Liver (tissue), 3 donors: ENCODE data around the gene NUB1.

Experiments used
- FOXA1 ChIP-seq: IDR thresholded peaks from 2 replicates; pipeline ENCODE4 v1.6.1; 2016; ENCODE audit warnings: antibody characterized with exemption
- HNF4A ChIP-seq, 2 donors: conservative IDR thresholded peaks; 2 replicates each; pipeline ENCODE4 v1.6.1; 2016; ENCODE audit warnings: antibody characterized with exemption in 2 of 2, mild to moderate bottlenecking in 2 of 2
- JUND ChIP-seq, 2 donors: IDR thresholded peaks; 2 replicates each; pipeline ENCODE4 v1.6.1; 2016; ENCODE audit warnings: antibody characterized with exemption in 2 of 2
- NR2F2 ChIP-seq: IDR thresholded peaks from 2 replicates; pipeline ENCODE4 v1.6.1; 2016; ENCODE audit warnings: antibody characterized with exemption
- RAD21 ChIP-seq, 2 donors: IDR thresholded peaks; 2 replicates each; pipeline ENCODE4 v1.6.1; 2016; ENCODE audit warnings: antibody characterized with exemption in 2 of 2, mild to moderate bottlenecking in 2 of 2
- SP1 ChIP-seq: IDR thresholded peaks from 2 replicates; pipeline ENCODE4 v1.6.1; 2018; ENCODE audit warnings: antibody characterized with exemption, mild to moderate bottlenecking
- TAF1 ChIP-seq: conservative IDR thresholded peaks from 2 replicates; pipeline ENCODE4 v1.6.1; 2016; ENCODE audit warnings: antibody characterized with exemption, mild to moderate bottlenecking
- YY1 ChIP-seq: IDR thresholded peaks from 2 replicates; pipeline ENCODE4 v1.6.1; 2016; ENCODE audit warnings: antibody characterized with exemption, mild to moderate bottlenecking
- TF ChIP-seq, protein P1 (sequence below): fragments of 150-350 bp; IDR thresholded peaks from 2 replicates; pipeline ENCODE4 v1.5.1; 2017; ENCODE audit warnings: improper control_type of control experiment, low read depth, low read length; ENCODE audit not compliant: missing input control
- TF ChIP-seq, protein P2 (sequence below): IDR thresholded peaks from 2 replicates; pipeline ENCODE4 v1.6.1; 2016; ENCODE audit warnings: antibody characterized with exemption, mild to moderate bottlenecking
- TF ChIP-seq, protein P3 (sequence below): IDR thresholded peaks from 2 replicates; pipeline ENCODE4 v1.6.1; 2016; ENCODE audit warnings: antibody characterized with exemption
- TF ChIP-seq, protein P4 (sequence below): IDR thresholded peaks from 2 replicates; pipeline ENCODE4 v1.6.1; 2016; ENCODE audit warnings: antibody characterized with exemption
- donor health status: healthy.
- donor health status: healthy.

DNA sequence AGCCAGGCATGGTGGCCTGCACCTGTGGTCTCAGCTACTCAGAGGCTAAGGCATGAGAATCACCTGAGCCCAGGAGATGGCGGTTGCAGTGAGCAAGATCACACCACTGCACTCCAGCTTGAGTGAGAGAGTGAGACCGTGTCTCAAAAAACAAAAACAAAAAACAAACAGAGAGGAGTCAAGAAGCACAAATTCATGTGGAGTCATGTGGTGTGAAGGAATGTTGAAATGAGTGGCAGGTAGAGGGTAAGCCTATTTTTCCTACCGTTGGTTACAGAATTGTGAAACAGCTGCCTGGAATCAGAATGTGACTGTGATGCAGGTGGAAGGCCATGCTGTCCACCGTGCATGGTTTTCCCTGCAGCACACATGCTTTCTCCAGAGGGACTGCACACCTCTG is 23.7 kb upstream of the NUB1 start:
- TF ChIP-seq, protein P1, sequence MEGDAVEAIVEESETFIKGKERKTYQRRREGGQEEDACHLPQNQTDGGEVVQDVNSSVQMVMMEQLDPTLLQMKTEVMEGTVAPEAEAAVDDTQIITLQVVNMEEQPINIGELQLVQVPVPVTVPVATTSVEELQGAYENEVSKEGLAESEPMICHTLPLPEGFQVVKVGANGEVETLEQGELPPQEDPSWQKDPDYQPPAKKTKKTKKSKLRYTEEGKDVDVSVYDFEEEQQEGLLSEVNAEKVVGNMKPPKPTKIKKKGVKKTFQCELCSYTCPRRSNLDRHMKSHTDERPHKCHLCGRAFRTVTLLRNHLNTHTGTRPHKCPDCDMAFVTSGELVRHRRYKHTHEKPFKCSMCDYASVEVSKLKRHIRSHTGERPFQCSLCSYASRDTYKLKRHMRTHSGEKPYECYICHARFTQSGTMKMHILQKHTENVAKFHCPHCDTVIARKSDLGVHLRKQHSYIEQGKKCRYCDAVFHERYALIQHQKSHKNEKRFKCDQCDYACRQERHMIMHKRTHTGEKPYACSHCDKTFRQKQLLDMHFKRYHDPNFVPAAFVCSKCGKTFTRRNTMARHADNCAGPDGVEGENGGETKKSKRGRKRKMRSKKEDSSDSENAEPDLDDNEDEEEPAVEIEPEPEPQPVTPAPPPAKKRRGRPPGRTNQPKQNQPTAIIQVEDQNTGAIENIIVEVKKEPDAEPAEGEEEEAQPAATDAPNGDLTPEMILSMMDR, result no peak
- TF ChIP-seq, protein P2, sequence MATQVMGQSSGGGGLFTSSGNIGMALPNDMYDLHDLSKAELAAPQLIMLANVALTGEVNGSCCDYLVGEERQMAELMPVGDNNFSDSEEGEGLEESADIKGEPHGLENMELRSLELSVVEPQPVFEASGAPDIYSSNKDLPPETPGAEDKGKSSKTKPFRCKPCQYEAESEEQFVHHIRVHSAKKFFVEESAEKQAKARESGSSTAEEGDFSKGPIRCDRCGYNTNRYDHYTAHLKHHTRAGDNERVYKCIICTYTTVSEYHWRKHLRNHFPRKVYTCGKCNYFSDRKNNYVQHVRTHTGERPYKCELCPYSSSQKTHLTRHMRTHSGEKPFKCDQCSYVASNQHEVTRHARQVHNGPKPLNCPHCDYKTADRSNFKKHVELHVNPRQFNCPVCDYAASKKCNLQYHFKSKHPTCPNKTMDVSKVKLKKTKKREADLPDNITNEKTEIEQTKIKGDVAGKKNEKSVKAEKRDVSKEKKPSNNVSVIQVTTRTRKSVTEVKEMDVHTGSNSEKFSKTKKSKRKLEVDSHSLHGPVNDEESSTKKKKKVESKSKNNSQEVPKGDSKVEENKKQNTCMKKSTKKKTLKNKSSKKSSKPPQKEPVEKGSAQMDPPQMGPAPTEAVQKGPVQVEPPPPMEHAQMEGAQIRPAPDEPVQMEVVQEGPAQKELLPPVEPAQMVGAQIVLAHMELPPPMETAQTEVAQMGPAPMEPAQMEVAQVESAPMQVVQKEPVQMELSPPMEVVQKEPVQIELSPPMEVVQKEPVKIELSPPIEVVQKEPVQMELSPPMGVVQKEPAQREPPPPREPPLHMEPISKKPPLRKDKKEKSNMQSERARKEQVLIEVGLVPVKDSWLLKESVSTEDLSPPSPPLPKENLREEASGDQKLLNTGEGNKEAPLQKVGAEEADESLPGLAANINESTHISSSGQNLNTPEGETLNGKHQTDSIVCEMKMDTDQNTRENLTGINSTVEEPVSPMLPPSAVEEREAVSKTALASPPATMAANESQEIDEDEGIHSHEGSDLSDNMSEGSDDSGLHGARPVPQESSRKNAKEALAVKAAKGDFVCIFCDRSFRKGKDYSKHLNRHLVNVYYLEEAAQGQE, result no peak
- TF ChIP-seq, protein P3, sequence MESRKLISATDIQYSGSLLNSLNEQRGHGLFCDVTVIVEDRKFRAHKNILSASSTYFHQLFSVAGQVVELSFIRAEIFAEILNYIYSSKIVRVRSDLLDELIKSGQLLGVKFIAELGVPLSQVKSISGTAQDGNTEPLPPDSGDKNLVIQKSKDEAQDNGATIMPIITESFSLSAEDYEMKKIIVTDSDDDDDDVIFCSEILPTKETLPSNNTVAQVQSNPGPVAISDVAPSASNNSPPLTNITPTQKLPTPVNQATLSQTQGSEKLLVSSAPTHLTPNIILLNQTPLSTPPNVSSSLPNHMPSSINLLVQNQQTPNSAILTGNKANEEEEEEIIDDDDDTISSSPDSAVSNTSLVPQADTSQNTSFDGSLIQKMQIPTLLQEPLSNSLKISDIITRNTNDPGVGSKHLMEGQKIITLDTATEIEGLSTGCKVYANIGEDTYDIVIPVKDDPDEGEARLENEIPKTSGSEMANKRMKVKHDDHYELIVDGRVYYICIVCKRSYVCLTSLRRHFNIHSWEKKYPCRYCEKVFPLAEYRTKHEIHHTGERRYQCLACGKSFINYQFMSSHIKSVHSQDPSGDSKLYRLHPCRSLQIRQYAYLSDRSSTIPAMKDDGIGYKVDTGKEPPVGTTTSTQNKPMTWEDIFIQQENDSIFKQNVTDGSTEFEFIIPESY, result no peak
- TF ChIP-seq JUND (IDR thresholded peaks at IDR 0.05), result no peak
- TF ChIP-seq YY1, result no peak
- TF ChIP-seq, protein P4, sequence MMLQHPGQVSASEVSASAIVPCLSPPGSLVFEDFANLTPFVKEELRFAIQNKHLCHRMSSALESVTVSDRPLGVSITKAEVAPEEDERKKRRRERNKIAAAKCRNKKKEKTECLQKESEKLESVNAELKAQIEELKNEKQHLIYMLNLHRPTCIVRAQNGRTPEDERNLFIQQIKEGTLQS, result no peak
- TF ChIP-seq TAF1, result no peak
- no peak for TF ChIP-seq RAD21 (IDR thresholded peaks at IDR 0.05)
- TF ChIP-seq FOXA1, result no peak
- no peak for TF ChIP-seq HNF4A (conservative IDR thresholded peaks at IDR 0.05)
- no peak for TF ChIP-seq SP1
- no peak for TF ChIP-seq NR2F2
